ENCODE data around the gene SMAD1. TPM values are rescaled to one million over a fixed set of nuclear protein-coding genes. Genes with fewer than 3 reads are reported as not detected.

The SMAD1 gene
- total RNA-seq, 2 donors from 2014 or later: 40.4 to 47.3 TPM

- no peak for DNase-seq
- intact Hi-C loops (cut with DNase I): no loop called here
- Histone ChIP-seq H3K36me3 (no peaks in the 10 kb centered on the region), H3K27ac (no peak overlapping the region), H3K27me3 (no peaks in the 10 kb centered on the region), H3K9me3 (no peaks in the 10 kb centered on the region), H3K9ac (ENCODE audit: low read depth in 2 of 2, low read length in 2 of 2) (no peak overlapping the region), H3K4me1 (no peaks in the 10 kb centered on the region), H3K4me3 (no peak overlapping the region)
- no peak for TF ChIP-seq CTCF (IDR thresholded peaks at IDR 0.05)
Observed at GRCh38 chr4:145501051-145501660, 19.5 kb downstream of the SMAD1 start.

- no peak overlapping the region for H3K4me3 ChIP-seq
- no peaks in the 10 kb centered on the region for H3K27me3 ChIP-seq
- intact Hi-C loops (cut with DNase I): no loop called here
- H3K4me1 ChIP-seq: no peaks in the 10 kb centered on the region
- H3K27ac ChIP-seq: peak overlapping the region; percentile 7
- DNase-seq: no peak
- H3K9ac ChIP-seq (ENCODE audit: low read depth in 2 of 2, low read length in 2 of 2): no peak overlapping the region
- H3K9me3 ChIP-seq: no peaks in the 10 kb centered on the region
- H3K36me3 ChIP-seq: no peaks in the 10 kb centered on the region
- TF ChIP-seq CTCF (IDR thresholded peaks at IDR 0.05): no peak
Observed at GRCh38 chr4:145502809-145503208, 21.2 kb downstream of the SMAD1 start.

GRCh38 chr4:145503486-145504072 is 21.9 kb downstream of the SMAD1 start:
- no peak for DNase-seq
- no peaks in the 10 kb centered on the region for H3K9me3 ChIP-seq
- no peaks in the 10 kb centered on the region for H3K27me3 ChIP-seq
- intact Hi-C loops (cut with DNase I): no loop called here
- H3K36me3 ChIP-seq: no peaks in the 10 kb centered on the region
- no peak overlapping the region for H3K9ac ChIP-seq (ENCODE audit: low read depth in 2 of 2, low read length in 2 of 2)
- H3K27ac ChIP-seq: peak overlapping the region; percentile 7
- no peaks in the 10 kb centered on the region for H3K4me1 ChIP-seq
- no peak for TF ChIP-seq CTCF (IDR thresholded peaks at IDR 0.05)
- no peak overlapping the region for H3K4me3 ChIP-seq

- intact Hi-C loops (cut with DNase I): no loop called here
- Histone ChIP-seq H3K27me3 (no peaks in the 10 kb centered on the region), H3K27ac (no peak overlapping the region), H3K4me3 (no peak overlapping the region), H3K9me3 (no peaks in the 10 kb centered on the region), H3K9ac (ENCODE audit: low read depth in 2 of 2, low read length in 2 of 2) (no peak overlapping the region), H3K36me3 (no peaks in the 10 kb centered on the region), H3K4me1 (no peaks in the 10 kb centered on the region)
- no peak for TF ChIP-seq CTCF (IDR thresholded peaks at IDR 0.05)
- no peak for DNase-seq
Observed at GRCh38 chr4:145505995-145506394, 24.3 kb downstream of the SMAD1 start.

GRCh38 chr4:145507636-145508035 is 26.0 kb downstream of the SMAD1 start:
- H3K4me3 ChIP-seq: no peak overlapping the region
- H3K36me3 ChIP-seq: no peaks in the 10 kb centered on the region
- H3K9me3 ChIP-seq: no peaks in the 10 kb centered on the region
- intact Hi-C loops (cut with DNase I): no loop called here
- H3K27ac ChIP-seq: no peak overlapping the region
- no peaks in the 10 kb centered on the region for H3K4me1 ChIP-seq
- DNase-seq: no peak
- no peak overlapping the region for H3K9ac ChIP-seq (ENCODE audit: low read depth in 2 of 2, low read length in 2 of 2)
- TF ChIP-seq CTCF (IDR thresholded peaks at IDR 0.05): no peak
- no peaks in the 10 kb centered on the region for H3K27me3 ChIP-seq

Data from colonic mucosa (tissue), 4 donors.